ENCODE measurements around the gene HYAL3. TPM values are rescaled to one million over a fixed set of nuclear protein-coding genes. Genes with fewer than 3 reads are reported as not detected.

Gene HYAL3
- polyA plus RNA-seq (8.8 and 9.1 TPM in 2 replicates), polyA minus RNA-seq (2.7 and 6.1 TPM in 2 replicates)

GRCh38 chr3:50298836-50299637 is at the start of gene HYAL3, which contains the start of gene NAA80:
HYAL3 (minus strand) TSS chr3:50299405; CDS start chr3:50295602, 3,803 bp downstream.
NAA80 (minus strand) TSS chr3:50299405; CDS start chr3:50297463, 1,942 bp downstream.
- H3K36me3 ChIP-seq (ENCODE audit: insufficient read depth, low read length) = no peaks in the 10 kb centered on the region
- no peaks in the 10 kb centered on the region for H3K27me3 ChIP-seq (ENCODE audit: insufficient read depth, low read depth, low read length)
- H3K9ac ChIP-seq (ENCODE audit: low read length) = peak within 1 kb of the TSS; percentile 86
- H2AFZ ChIP-seq (ENCODE audit: low read depth, low read length) = peak within 1 kb of the TSS; percentile 65
- H3K4me2 ChIP-seq (ENCODE audit: low read length) = peak within 1 kb of the TSS; percentile 80
- H3F3A ChIP-seq (ENCODE audit: insufficient read depth, low read length, poor library complexity, severe bottlenecking) = no peaks in the 10 kb centered on the region
- H3K9me2 ChIP-seq (ENCODE audit: insufficient read depth, low read length) = no peaks in the 10 kb centered on the region
- H3K79me2 ChIP-seq (replicated peaks; ENCODE audit: insufficient read depth, low read length) = no peaks in the 10 kb centered on the region
- TF ChIP-seq TAF1 (IDR thresholded peaks at IDR 0.05; ENCODE audit: low read depth) (peak; percentile 45), EZH2 (IDR thresholded peaks at IDR 0.05; ENCODE audit: borderline replicate concordance, insufficient read depth, low read length, poor library complexity, severe bottlenecking) (no peak), REST (IDR thresholded peaks at IDR 0.05; ENCODE audit: borderline replicate concordance) (no peak), POLR2AphosphoS5 (IDR thresholded peaks at IDR 0.05) (peak; percentile 88), SMC3 (conservative IDR thresholded peaks at IDR 0.05; ENCODE audit: poor library complexity) (peak; percentile 45), MXI1 (conservative IDR thresholded peaks at IDR 0.05; ENCODE audit: poor library complexity, severe bottlenecking) (peak; percentile 90), RAD21 (conservative IDR thresholded peaks at IDR 0.05) (no peak), CTCF (IDR thresholded peaks at IDR 0.05; ENCODE audit: poor library complexity, severe bottlenecking) (peak; percentile 73), EP300 (conservative IDR thresholded peaks at IDR 0.05; ENCODE audit: poor library complexity, severe bottlenecking) (no peak)
- H3K27ac ChIP-seq (ENCODE audit: low read length) = peak within 1 kb of the TSS; percentile 68
- H3K4me3 ChIP-seq (ENCODE audit: low read length) = peak within 1 kb of the TSS; percentile 78
- no peaks in the 10 kb centered on the region for H4K20me1 ChIP-seq (ENCODE audit: insufficient read depth)
- no peaks in the 10 kb centered on the region for H3K9me3 ChIP-seq (ENCODE audit: low read length)

GRCh38 chr3:50347187-50347813 is 48.1 kb upstream of the HYAL3 start:
- Histone ChIP-seq H3K9ac (ENCODE audit: low read length) (peak overlapping the region; percentile 19), H3K27ac (ENCODE audit: low read length) (no peak overlapping the region), H3K4me3 (ENCODE audit: low read length) (no peak overlapping the region), H3K79me2 (replicated peaks; ENCODE audit: insufficient read depth, low read length) (peaks cover 7% of the 10 kb centered on the region), H3K27me3 (ENCODE audit: insufficient read depth, low read depth, low read length) (peaks cover 16% of the 10 kb centered on the region), H3K9me2 (ENCODE audit: insufficient read depth, low read length) (no peaks in the 10 kb centered on the region), H2AFZ (ENCODE audit: low read depth, low read length) (no peak overlapping the region), H3K36me3 (ENCODE audit: insufficient read depth, low read length) (no peaks in the 10 kb centered on the region), H4K20me1 (ENCODE audit: insufficient read depth) (no peaks in the 10 kb centered on the region), H3K4me2 (ENCODE audit: low read length) (no peak overlapping the region), H3F3A (ENCODE audit: insufficient read depth, low read length, poor library complexity, severe bottlenecking) (no peaks in the 10 kb centered on the region), H3K9me3 (ENCODE audit: low read length) (no peaks in the 10 kb centered on the region)
- no peak for TF ChIP-seq EP300 (conservative IDR thresholded peaks at IDR 0.05; ENCODE audit: poor library complexity, severe bottlenecking)
- no peak for TF ChIP-seq REST (IDR thresholded peaks at IDR 0.05; ENCODE audit: borderline replicate concordance)
- TF ChIP-seq RAD21 (conservative IDR thresholded peaks at IDR 0.05) = peak; percentile 84
- TF ChIP-seq TAF1 (IDR thresholded peaks at IDR 0.05; ENCODE audit: low read depth) = no peak
- TF ChIP-seq SMC3 (conservative IDR thresholded peaks at IDR 0.05; ENCODE audit: poor library complexity) = peak; percentile 90
- peak; percentile 30 for TF ChIP-seq MXI1 (conservative IDR thresholded peaks at IDR 0.05; ENCODE audit: poor library complexity, severe bottlenecking)
- peak; percentile 80 for TF ChIP-seq CTCF (IDR thresholded peaks at IDR 0.05; ENCODE audit: poor library complexity, severe bottlenecking)
